Endothelial cell of umbilical vein (primary cell): ENCODE measurements around the gene DHRS4. TPM values are rescaled to one million over a fixed set of nuclear protein-coding genes. Genes with fewer than 3 reads are reported as not detected.
"Not testable (repeated sequence)": the region's sequence is repeated elsewhere in the genome, so short reads cannot be mapped to it uniquely, and the experiment has no call there.

Experiments
- BruUV-seq: library from RNA; stranded (reverse); fragments of 400-500 nt; replicated peaks from 2 replicates; lab custom pipeline; 2021; lab: Mats Ljungman, UMichigan
- CTCF ChIA-PET: fragments of 300-600, 350-600 bp; sonication (Branson Sonifier 250); formaldehyde crosslinking; loops from one replicate; lab custom pipeline; 2021; ENCODE audit warnings: antibody characterized with exemption, inconsistent platforms; lab: Charles Lee
- POLR2A ChIA-PET: fragments of 300-600, 350-600 bp; sonication (Branson Sonifier 250); formaldehyde crosslinking; loops from one replicate; lab custom pipeline; 2021; ENCODE audit warnings: antibody characterized with exemption, inconsistent platforms; lab: Charles Lee
- DNase-seq: peaks from one replicate; pipeline ENCODE4 v3.0.0-alpha.2; 2011; ENCODE audit warnings: low read depth, low spot score
- FAIRE-seq: peaks from 2 replicates; lab custom pipeline; 2011; peaks lifted over from hg19 to GRCh38; lab: Jason Lieb, UNC
- H2AFZ ChIP-seq: 2 replicates; pipeline ENCODE4 v1.6.0; 2012; ENCODE audit warnings: low read depth, low read length, control low read depth, inconsistent platforms
- H3K27ac ChIP-seq: 2 replicates; pipeline ENCODE4 v1.5.1; 2011; ENCODE audit warnings: low read depth, mild to moderate bottlenecking, control low read depth, low read length, moderate library complexity; ENCODE audit not compliant: insufficient read depth
- H3K27me3 ChIP-seq, 2 experiments: 2 replicates each; pipeline versions ENCODE4 v1.6.0 to v1.6.1; 2011; ENCODE audit warnings: low read length in 2 of 2, mixed read lengths in 1 of 2; ENCODE audit not compliant: control insufficient read depth in 2 of 2, insufficient read depth in 2 of 2
- H3K36me3 ChIP-seq, 2 experiments: 2 replicates in 1 of 2; 3 replicates in 1 of 2; pipeline ENCODE4 v1.5.1; 2011; ENCODE audit warnings: low read length in 2 of 2, mild to moderate bottlenecking in 1 of 2, moderate library complexity in 1 of 2; ENCODE audit not compliant: control insufficient read depth in 2 of 2, insufficient read depth in 2 of 2; ENCODE audit errors: extremely low read depth in 1 of 2
- H3K4me1 ChIP-seq: 3 replicates; pipeline ENCODE4 v1.5.1; 2011; ENCODE audit warnings: mild to moderate bottlenecking, low read length; ENCODE audit not compliant: control insufficient read depth, insufficient read depth; ENCODE audit errors: extremely low read depth
- H3K4me2 ChIP-seq: 2 replicates; pipeline ENCODE4 v1.6.1; 2011; ENCODE audit warnings: low read length, control low read depth, mixed read lengths; ENCODE audit not compliant: insufficient read depth
- H3K4me3 ChIP-seq, 3 experiments: fragments of 200-600 bp in 1 of 3; sonication (generic), shearing (Covaris generic) in 1 of 3; replicated peaks in 1 of 3; 2 replicates each; pipeline ENCODE4 v1.5.1; 2011 to 2016; ENCODE audit warnings: control low read depth in 3 of 3, low read length in 3 of 3, mild to moderate bottlenecking in 2 of 3, inconsistent platforms in 1 of 3, low read depth in 1 of 3, moderate library complexity in 1 of 3; ENCODE audit not compliant: insufficient read depth in 1 of 3
- H3K79me2 ChIP-seq: 2 replicates; pipeline ENCODE4 v1.6.0; 2012; ENCODE audit warnings: low read length, inconsistent platforms; ENCODE audit not compliant: control insufficient read depth, insufficient read depth
- H3K9ac ChIP-seq: replicated peaks from 2 replicates; pipeline ENCODE3; 2011; ENCODE audit warnings: low read length, control low read depth; ENCODE audit not compliant: insufficient read depth; ENCODE audit errors: extremely low read depth
- H3K9me1 ChIP-seq: replicated peaks from 3 replicates; pipeline ENCODE4 v1.6.0; 2011; ENCODE audit warnings: mild to moderate bottlenecking, low read length; ENCODE audit not compliant: control insufficient read depth, insufficient read depth; ENCODE audit errors: extremely low read depth
- H3K9me3 ChIP-seq: replicated peaks from 2 replicates; pipeline ENCODE4 v1.5.1; 2012; ENCODE audit warnings: low read length, inconsistent platforms; ENCODE audit not compliant: control insufficient read depth, insufficient read depth
- H4K20me1 ChIP-seq: replicated peaks from 2 replicates; pipeline ENCODE3; 2011; ENCODE audit warnings: mild to moderate bottlenecking, low read length; ENCODE audit not compliant: control insufficient read depth, insufficient read depth; ENCODE audit errors: extremely low read depth
- dilution Hi-C: fragments of 300-500 bp; cut with MboI; formaldehyde crosslinking; loops from one replicate; pipeline ENCODE4 v1.15.0; 2019; ENCODE audit warnings: low sequenced_read_pairs; ENCODE audit not compliant: extremely low pct_ligation_motif_present
- intact Hi-C: fragments of 100-400 bp; cut with micrococcal nuclease; formaldehyde crosslinking; loops from one replicate; pipeline ENCODE4 v1.10.0; 2022
- polyA plus RNA-seq, 4 experiments: library from polyadenylated mRNA; depleted of rRNA in 3 of 4; stranded (reverse) in 3 of 4; unstranded in 1 of 4; fragments of >200 nt; gene quantifications; 2 replicates each; pipeline versions ENCODE4 v1.2.1 to v1.2.3, GENCODE V29; 2011 to 2012; ENCODE audit warnings: missing spikeins in 1 of 4
- total RNA-seq: library from RNA; stranded (reverse); gene quantifications from 2 replicates; pipeline ENCODE4 v1.2.3, GENCODE V29; 2021

The DHRS4 gene
- total and polyA plus RNA-seq, 2 donors (not counting 3 experiments of a cell fraction or from before 2014, with no cell fraction given): 19.2 to 32.0 TPM

- POLR2A ChIA-PET, FAIRE-seq, H3K9me1 ChIP-seq: not testable (repeated sequence)
Measured at GRCh38 chr14:23970283-23970659, 16.7 kb downstream of the DHRS4 start.

GRCh38 chr14:23973178-23973577, 19.6 kb downstream of the DHRS4 start:
- H3K27ac ChIP-seq, H2AFZ ChIP-seq, H3K9me1 ChIP-seq, BruUV-seq, H3K9ac ChIP-seq, dilution Hi-C loops, H3K27me3 ChIP-seq, FAIRE-seq, CTCF ChIA-PET, H3K79me2 ChIP-seq, H3K4me1 ChIP-seq, H4K20me1 ChIP-seq, H3K4me3 ChIP-seq, H3K4me2 ChIP-seq, H3K36me3 ChIP-seq, POLR2A ChIA-PET, H3K9me3 ChIP-seq, DNase-seq: not testable (repeated sequence)
- intact Hi-C loops: loop anchor here (5.0 kb wide), 1 partner anchor 64 kb away; no protein-coding TSS in a partner anchor

More at GRCh38 chr14:23970283-23970659, 16.7 kb downstream of the DHRS4 start:
- CTCF ChIA-PET, H3K27ac ChIP-seq, H3K4me2 ChIP-seq, H4K20me1 ChIP-seq, DNase-seq, H3K4me1 ChIP-seq, H3K9ac ChIP-seq, H2AFZ ChIP-seq, H3K36me3 ChIP-seq, H3K9me3 ChIP-seq, BruUV-seq, H3K27me3 ChIP-seq, dilution Hi-C loops, H3K79me2 ChIP-seq, H3K4me3 ChIP-seq: not testable (repeated sequence)
- intact Hi-C loops: loop anchor here (5.0 kb wide), 1 partner anchor 67 kb away; no protein-coding TSS in a partner anchor

- DNase-seq, H3K4me1 ChIP-seq, H3K9ac ChIP-seq, FAIRE-seq, POLR2A ChIA-PET, dilution Hi-C loops, H3K79me2 ChIP-seq, BruUV-seq, H4K20me1 ChIP-seq, H3K27me3 ChIP-seq, H3K9me3 ChIP-seq, H3K36me3 ChIP-seq, H3K4me3 ChIP-seq, H3K9me1 ChIP-seq, H3K27ac ChIP-seq, H3K4me2 ChIP-seq, H2AFZ ChIP-seq: not testable (repeated sequence)
- CTCF ChIA-PET: interaction anchor here (1.0 to 1.1 kb wide), 2 partner anchors 42 to 187 kb away, joined by 3 read pairs; partner anchors contain the start of gene IRF9
- intact Hi-C loops: loop anchor here (1.0 to 5.0 kb wide), 2 partner anchors 40 to 63 kb away; no protein-coding TSS in a partner anchor
Measured at GRCh38 chr14:23974041-23974440, 20.5 kb downstream of the DHRS4 start.
